H54 (cell line): ENCODE data around the gene ITGB2.

Experiments used
- DNase-seq: peaks from one replicate; pipeline ENCODE4 v3.0.0; 2011; ENCODE audit warnings: low spot score, mixed read lengths; ENCODE audit not compliant: insufficient read length
- FAIRE-seq: peaks from 3 replicates; lab custom pipeline; 2011; peaks lifted over from hg19 to GRCh38; lab: Jason Lieb, UNC
- POLR2A ChIP-seq: IDR thresholded peaks from 2 replicates; pipeline ENCODE4 v1.6.1; 2011; ENCODE audit warnings: low read depth, mild to moderate bottlenecking, low read length

Gene ITGB2

GRCh38 chr21:44959376-44960091 lies 38.8 kb upstream of the ITGB2 start:
- no peak for DNase-seq
- FAIRE-seq, result no peak
- no peak for TF ChIP-seq POLR2A

DNA sequence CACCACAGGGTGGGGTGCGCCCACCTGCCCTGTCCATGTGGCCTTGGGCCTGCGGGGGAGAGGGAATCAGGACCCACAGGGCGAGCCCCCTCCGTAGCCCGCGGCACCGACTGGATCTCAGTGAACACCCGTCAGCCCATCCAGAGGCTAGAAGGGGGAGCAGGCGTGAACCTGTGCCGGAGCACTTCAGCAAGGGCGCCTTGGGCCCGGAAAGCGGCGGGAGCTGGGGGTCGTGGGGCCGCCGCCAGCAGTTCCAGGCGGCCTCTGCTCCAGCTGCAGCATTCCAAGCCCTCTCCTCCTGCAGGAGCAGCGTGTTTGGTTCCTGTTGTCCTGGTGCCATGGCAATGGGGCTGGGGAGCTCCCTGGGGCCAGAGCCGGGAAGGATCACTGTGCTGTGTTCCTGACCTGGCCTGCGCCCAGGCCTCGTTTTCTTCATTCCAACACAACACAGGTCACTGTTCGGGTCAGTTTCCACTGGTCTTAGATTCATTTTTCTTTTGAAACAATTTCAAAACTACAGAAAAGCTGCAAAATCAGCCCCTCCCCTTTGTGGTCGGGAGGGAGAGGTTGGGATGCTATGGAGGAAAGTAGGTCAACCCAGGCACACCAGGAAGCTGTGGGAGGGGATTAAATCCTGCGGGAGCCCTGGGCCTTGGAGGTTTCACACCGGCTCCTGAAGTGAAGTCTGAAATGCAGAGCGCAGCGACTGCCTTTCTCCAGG lies 37.9 kb upstream of the ITGB2 start:
- DNase-seq (peak; percentile 82), FAIRE-seq (no peak)
- no peak for TF ChIP-seq POLR2A

GRCh38 chr21:44957901-44958451 lies 37.3 kb upstream of the ITGB2 start:
- no peak for FAIRE-seq
- no peak for DNase-seq
- no peak for TF ChIP-seq POLR2A

DNA sequence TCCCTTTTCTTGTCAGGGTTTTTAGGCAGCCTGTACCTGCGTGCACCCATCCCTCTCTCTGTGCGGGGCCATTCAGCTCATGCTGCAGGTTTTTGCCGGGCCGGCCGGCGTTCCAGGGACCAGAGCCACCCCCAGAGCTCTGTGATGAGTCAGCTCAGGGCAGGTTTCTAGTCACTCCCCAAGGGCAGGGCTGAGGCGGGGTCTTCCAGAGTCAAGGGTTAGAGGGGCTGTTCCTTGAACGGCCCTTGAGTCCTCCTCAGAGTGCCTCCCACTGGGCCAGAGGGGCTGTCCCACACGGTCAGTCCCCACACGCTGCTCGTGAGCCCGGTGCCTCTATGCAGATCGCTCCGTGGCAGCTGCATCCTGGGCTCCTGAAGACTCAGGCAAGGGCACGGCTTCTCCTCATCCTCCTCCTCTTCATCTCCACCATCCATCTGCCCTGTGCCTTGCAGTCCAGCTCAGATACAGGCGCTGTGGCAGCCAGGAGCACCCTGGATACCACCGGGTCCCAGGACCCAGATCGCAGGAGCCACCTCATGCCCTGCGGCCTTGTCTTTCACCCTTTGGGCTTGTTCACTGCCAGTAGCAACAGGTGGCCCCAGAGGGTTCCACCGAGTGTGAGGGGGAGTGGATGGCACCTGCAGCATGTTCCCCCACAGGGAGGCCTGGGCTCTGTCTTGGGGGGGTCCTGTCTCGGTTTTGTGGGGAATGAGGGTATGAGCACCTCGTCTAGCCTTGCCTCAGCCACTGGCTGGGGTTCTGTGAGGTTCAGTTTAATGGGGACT lies 36.5 kb upstream of the ITGB2 start:
- no peak for FAIRE-seq
- DNase-seq, result no peak
- no peak for TF ChIP-seq POLR2A

DNA sequence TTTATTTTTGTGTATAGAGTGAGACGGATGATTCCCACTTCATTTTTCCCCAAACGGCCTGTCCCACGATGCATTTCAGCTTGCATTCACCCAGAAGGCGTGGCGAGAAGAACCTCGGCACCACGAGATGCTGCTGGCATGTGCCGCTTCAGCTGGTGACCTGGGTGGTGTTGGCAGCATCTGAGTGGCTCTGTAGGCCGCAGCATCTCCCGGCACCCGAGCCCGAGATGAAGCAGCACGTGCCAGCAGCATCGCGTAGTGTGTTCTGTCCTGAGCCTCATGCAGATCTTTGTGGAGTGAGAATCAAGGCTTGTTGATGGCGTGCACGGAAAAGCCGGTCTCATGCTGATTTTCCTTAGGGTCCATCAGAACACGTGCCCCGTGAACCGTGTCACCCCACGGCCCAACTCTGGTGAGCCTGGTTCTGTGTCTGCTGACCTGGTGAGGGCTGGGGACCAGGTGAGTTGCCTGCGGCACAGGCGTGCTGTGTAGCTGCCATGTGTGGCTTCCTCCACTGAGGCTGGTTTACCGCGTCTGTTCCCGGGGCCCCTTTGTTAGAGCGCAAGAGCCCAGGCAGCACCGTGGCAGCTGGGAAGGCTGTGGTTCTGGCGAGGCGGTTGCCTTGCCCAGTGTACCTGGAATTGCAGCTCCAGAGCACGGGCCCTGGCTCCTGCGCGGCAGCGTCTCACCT lies 35.8 kb upstream of the ITGB2 start:
- FAIRE-seq, result no peak
- DNase-seq, result no peak
- no peak for TF ChIP-seq POLR2A

- FAIRE-seq (no peak), DNase-seq (no peak)
- TF ChIP-seq POLR2A, result no peak
Observed at GRCh38 chr21:44955798-44956175, 35.1 kb upstream of the ITGB2 start.

GRCh38 chr21:44955141-44955797 lies 34.6 kb upstream of the ITGB2 start:
- DNase-seq, result no peak
- no peak for TF ChIP-seq POLR2A
- no peak for FAIRE-seq

DNA sequence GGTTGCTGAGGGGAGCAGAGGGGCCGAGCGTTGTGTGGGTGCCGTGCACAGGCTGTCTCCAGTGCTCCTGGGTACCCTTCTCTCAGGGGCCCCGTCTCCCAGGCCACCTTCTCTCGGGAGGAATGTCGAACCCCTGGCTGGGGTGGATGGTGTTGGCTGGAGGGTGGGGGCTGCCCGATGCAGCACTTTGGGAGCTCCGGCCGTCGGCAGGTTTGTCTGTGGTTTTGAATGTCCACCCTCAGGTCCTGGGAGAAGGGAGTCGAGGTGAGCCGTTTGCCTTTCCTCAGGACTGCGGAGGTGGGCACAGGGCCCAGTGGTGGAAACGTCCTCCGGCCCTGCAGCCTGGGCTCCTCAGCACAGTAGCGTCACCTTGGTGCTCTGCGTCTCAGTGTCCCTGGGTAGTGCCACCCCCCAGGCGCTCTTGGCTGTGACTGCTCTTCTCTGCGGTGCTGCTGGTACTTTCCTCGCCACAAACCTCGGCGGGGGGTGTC lies 33.6 kb upstream of the ITGB2 start:
- no peak for DNase-seq
- FAIRE-seq, result no peak
- TF ChIP-seq POLR2A, result no peak

DNA sequence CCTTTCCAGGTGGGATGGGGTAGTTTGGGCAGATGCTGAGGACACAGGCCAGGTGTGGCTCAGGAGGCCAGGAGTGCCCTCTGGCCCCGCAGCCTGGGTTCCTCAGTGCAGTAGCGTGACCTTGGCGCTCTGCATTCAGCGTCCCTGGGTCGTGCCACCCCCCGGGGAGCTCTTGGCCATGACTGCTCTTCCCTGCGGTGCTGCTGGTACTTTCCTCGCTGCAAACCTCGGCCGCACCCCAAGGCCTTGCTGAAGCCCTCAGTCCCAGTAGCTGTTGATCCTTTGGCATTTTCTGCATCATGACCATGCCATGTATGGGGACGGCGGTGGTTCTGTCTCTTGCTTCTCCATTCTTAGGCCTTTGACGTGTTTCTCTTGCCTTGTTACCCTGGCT lies 32.9 kb upstream of the ITGB2 start:
- no peak for TF ChIP-seq POLR2A
- DNase-seq, result no peak
- FAIRE-seq, result no peak

DNA sequence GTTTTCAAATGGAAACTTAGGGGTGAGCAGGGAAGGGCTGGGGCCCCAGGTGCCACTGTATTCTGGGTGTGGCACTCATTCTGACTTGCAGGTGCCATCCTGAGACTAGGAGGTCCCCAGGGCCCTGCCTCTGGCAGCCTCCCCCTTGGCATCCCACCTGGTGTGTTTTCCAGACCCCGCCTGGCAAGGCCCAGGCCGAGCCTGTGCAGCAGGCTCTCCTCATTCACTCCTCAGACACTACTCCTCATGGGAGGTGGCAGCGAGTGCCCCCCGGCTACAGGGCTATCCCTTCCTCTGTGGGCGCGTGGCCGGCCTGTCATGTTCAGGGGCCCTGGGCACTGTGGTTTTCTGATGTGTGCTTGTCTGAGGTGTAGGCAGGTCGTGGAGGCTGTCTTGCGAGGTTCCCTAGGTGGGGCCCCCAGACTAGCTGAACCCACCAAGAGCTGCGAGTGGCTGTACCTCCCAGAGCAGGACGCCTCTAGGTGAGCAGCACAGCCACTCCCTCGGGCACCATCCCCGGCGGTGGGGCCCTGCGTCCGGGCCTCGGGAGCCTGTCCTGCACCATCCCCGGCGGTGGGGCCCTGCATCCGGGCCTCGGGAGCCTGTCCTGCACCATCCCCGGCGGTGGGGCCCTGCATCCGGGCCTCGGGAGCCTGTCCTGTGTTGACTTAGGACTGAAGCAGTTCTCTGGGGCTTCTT lies 32.4 kb upstream of the ITGB2 start:
- no peak for FAIRE-seq
- no peak for DNase-seq
- no peak for TF ChIP-seq POLR2A

GRCh38 chr21:44952116-44952928 lies 31.6 kb upstream of the ITGB2 start:
- DNase-seq, result no peak
- TF ChIP-seq POLR2A, result no peak
- no peak for FAIRE-seq
